Measurements from ENCODE around the gene NRXN3.

The NRXN3 gene

GRCh38 chr14:78714711-78715110 lies 544.5 kb downstream of the NRXN3 start:
- no peak for DNase-seq (ENCODE audit: low spot score)

- no peak for DNase-seq (ENCODE audit: low spot score)
Observed at GRCh38 chr14:78721756-78722480, 551.7 kb downstream of the NRXN3 start.

GRCh38 chr14:78725086-78725485 lies 554.9 kb downstream of the NRXN3 start:
- DNase-seq (ENCODE audit: low spot score) = no peak

DNA sequence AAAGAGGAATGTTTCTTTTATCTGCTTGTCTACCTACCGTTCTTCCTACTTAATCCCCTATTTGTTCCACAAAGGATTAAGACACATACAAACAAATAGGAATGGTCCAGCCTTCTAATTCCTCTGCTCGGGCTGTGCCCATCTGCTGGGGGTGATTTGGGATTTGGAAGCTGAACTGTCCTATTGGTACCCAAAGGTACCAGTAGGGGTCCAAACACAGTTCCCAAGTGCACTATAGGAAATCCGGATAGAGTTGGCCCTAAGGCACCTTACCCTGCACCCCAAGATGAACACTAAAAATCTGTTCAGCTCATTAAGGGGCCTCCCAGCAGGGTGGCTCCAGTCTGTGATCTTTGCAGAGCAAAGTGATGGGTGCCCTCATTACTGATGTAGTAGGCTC lies 566.9 kb downstream of the NRXN3 start:
- no peak for DNase-seq (ENCODE audit: low spot score)

GRCh38 chr14:78737601-78738000 lies 567.4 kb downstream of the NRXN3 start:
- DNase-seq (ENCODE audit: low spot score) = no peak

DNA sequence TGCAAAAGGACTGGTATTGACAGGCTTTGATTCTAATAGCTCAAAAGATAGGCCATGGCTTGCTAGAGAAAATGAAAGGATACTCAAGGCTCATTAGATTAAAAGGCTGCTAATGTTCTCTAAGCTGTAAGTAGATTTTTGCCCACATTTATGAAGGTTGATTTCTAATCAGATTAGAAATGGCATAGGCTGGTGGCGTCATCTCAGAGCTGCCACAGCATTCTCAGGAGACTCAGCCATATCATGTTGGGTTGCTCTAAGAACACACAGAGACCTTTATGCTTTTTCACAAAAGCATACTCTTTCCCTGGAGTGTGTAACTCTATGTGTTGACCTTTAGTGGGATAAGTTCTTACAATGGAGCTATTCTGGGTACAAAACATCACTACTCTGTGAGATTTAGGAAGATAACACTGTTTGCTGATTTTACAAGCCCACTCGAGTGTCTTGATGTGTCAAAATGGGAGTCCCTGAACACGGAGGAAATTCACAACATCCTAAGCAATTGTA lies 576.0 kb downstream of the NRXN3 start:
- no peak for DNase-seq (ENCODE audit: low spot score)

DNA sequence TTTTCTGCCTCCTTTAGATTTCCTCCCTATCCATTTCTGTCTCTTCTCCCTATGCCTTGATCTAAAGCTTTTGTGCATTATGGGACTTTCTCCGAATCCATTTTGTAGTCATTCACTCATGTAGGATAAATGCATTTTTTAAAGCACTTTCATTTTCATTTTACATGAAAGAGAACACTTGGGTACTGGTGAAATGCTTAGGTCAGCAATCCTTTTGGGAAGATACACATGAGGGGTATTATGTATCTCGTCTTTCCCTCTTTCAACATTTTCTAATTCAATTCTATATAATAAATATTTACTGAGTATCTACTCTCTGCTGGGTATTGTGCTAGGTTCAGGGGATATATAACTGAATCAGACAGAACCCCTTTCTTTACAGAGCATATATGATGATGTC lies 577.6 kb downstream of the NRXN3 start:
- no peak for DNase-seq (ENCODE audit: low spot score)

GRCh38 chr14:78752518-78753188 lies 582.5 kb downstream of the NRXN3 start:
- no peak for DNase-seq (ENCODE audit: low spot score)

DNA sequence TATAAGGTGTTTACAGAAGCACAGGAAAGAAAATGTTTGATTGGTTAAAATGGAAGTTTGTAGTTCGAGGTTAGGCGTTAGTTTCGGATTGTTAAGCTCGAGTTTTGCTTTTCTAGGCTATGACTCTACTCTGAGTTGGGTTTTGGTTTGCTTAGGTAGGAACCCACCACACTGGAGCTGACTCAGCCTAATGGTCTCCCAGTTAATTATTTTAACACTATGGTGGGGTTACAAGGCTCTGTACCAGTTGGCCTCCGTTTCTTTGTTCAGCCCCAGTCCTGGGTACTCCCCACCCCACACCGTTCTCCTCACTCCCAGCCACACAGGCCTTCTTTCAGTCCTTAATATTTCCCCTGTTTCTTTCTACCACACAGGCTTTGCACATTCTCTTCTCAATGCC lies 583.9 kb downstream of the NRXN3 start:
- DNase-seq (ENCODE audit: low spot score) = no peak

DNA sequence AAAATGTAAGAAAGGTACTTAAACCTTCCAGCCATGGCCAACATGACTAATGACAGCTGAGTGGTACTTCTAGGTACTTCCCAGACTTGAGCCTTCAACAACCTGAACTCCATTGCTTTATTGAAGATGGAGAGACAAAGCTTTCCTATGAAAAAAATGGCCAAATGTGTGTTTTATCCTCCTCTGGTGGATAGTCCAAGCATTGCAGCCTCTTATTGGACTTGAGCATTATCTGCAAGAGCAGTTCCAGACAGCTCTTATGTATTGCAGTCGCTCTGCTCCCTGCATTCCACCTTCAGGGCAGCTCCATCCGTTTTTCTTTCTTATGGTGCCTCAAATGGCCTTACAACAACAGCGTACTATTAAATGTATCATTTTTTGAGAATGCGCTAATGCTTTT lies 588.2 kb downstream of the NRXN3 start:
- DNase-seq (ENCODE audit: low spot score) = no peak

DNA sequence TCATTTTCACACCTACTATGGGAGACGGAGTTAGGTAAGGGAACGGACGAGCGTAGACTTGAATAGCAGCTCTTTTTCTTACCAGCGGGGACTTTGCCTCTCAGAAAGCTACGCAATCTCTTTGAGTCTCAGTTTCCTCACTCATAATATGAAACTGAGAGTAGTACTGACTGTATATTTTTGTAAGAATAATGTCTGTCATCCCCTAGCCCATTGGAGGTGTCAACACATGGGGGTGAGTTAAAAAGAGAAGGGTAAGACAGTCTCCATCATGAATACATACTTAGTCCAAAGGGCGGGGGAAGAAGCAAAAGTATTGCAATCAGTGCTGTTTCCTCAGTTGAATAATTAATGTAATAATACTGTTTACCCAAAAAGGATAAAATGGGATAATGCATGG lies 592.2 kb downstream of the NRXN3 start:
- no peak for DNase-seq (ENCODE audit: low spot score)

- no peak for DNase-seq (ENCODE audit: low spot score)
Observed at GRCh38 chr14:78763746-78764145, 593.6 kb downstream of the NRXN3 start.

DNA sequence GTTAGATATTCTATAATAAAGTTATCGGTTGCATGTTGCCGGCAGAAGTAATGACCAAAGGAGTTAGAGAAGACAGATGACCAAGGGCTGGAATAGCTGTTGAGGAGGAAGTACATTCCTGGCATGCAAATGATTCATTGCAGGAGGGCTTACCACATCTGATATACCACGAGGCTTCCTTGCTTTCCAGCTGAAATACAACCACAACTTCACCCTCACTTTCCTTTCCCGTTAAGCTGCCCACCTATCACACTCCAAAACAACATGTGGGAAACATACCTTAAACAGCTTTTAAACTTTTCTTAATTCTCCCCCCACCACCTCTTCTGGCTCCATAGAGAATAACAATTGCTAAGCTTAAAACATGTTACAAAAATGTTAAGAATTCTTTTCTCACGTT lies 594.1 kb downstream of the NRXN3 start:
- DNase-seq (ENCODE audit: low spot score) = no peak

DNA sequence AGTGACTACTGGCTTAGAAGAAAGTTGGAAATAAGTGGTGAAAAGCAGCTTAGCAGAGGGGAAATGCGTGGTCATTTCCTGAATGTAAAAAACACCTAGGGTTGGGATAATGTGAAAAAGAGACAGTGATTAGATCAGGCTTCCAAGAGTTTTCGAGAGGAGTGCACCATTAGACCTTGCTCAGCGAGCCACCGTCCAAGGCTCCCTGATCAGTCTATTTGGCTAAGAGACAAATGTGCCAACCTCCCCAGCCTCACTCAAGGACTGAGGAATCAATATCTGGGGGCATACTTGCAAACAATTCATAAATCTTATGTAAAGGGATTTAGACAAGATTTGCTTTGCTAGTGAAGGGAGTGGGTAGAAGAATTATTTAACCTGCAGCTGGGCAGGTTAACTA lies 594.5 kb downstream of the NRXN3 start:
- no peak for DNase-seq (ENCODE audit: low spot score)

- DNase-seq (ENCODE audit: low spot score) = no peak
Observed at GRCh38 chr14:78767436-78767835, 597.3 kb downstream of the NRXN3 start.

DNA sequence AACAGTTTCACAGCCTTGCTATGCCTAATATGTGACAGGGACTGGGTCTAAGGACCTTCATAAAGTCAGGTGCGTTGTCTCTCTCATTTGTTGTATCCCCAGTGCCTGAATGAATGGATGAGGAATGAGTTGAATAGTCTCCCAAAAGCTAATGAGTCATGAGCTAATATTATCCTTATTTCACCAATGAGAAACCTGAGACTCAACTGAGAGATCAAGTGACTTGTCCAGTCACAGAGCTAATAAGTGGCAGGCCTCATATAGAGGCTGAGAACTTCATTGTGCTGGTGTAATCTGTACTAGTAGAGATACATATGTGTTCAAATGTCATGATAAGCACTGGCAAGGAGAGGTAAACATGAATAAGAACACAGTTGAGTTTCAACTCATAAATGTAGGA lies 612.4 kb downstream of the NRXN3 start:
- DNase-seq (ENCODE audit: low spot score) = no peak

DNA sequence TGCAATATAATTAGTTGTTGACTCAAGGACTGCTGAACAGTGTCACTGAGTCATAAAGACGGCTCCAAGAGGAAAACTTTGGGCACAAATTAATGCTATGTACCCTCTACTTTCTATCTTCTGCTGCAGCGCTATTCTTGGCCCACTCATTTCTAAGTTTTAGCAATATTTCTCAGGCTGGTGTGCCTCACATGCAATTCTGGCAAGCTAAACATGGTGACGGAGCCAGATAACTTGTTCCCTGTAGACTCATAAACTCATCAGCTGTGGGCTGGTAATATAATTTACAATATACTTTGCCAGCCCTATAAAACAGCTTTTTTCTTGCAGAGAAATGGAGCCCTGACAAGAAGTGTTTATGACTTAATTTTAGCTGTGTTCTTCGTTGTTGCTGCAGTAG lies 615.1 kb downstream of the NRXN3 start:
- DNase-seq (ENCODE audit: low spot score) = no peak

DNA sequence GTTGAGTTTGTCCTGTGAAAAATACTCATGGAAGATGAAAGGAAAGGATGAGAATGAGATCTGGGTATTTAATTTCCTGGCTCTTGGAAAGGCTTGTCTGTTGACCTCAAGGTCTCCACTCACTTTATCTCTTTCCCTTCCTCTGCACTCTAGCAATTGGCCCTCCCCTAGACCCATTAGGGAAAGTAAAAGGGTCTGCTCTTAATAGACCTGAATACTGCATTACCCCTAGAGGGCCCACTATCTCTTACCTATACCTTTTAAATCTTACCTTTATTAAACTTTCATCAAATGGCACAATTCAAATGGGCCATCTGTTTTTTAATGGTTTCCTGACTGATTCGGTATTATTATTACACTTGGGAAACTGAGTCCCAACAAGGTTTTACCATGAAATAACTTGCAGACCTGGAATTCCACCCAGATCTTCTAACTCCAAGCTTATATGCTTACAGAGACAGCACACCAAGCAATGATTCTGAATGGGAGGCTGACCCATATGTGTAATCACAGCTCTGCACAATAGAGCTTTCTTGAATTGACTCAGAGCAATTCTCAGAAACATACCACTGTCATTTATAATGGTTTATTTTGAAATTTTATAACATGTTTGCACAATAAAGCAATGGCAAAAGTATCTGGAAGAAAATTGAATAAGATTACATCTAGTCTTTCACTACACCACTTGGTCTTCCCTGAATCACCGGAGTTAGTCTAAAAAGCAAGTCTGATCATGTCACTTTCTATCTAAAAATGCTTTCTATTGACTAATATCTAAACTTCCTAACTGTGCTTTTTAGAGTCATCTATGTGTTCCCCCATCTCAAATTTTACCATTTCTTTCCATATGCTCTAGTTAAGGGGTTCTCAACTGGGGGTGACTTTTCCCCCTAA lies 618.5 kb downstream of the NRXN3 start:
- DNase-seq (ENCODE audit: low spot score) = no peak

DNA sequence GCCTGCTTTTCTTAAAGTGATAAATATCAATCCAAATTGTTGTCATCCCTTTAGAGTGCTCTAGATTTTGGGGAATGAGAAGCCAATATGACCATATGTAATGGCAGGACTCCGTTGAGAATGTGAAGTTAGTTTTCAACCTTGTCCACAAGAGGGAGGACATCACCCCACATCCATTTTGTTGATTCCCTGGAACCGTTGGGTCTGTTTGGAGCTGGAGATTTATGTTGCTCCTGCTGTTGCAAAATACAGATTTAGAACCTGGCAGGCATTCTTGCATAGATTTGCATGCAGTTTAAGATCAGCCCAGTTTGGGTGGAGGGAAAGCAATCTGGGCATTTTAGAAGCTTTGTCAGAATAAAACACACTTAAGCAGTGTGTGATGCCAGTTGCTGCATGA lies 620.1 kb downstream of the NRXN3 start:
- no peak for DNase-seq (ENCODE audit: low spot score)

DNA sequence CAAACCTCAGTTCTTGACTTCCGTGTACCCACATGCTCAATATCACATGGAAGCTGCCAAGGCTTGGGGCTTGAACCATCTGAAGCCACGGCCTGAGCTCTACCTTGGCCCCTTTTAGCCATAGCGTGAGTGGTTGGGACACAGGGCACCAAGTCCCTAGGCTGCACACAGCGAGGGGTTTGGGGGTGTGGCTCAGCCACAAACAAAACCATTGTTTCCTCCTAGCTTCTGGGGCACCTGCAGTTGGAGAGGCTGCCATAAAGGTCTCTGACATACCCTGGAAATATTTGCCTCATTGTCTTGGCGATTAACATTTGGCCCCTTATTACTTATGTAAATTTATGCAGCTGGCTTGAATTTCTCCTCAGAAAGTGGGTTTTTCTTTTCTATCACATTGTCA lies 628.6 kb downstream of the NRXN3 start:
- no peak for DNase-seq (ENCODE audit: low spot score)

DNA sequence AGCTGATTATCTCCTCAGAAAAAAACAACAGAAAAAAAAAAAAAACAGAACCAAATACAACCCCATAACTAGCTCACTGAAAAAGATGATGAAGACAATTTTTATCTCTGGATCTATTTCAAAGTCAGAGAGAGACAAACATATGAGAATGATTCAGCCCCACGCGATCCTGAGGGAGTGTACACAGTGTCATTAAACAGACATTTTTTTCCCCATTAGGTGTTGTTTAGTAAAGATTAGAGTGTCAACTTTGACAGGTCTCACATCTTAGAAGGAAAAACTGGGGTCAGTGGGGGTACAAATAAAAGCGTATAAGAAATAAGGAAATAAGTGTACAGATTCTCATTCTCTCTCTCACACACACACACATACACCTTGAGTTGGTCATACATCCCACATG lies 635.4 kb downstream of the NRXN3 start:
- DNase-seq (ENCODE audit: low spot score) = no peak

- no peak for DNase-seq (ENCODE audit: low spot score)
Observed at GRCh38 chr14:78823035-78823434, 652.9 kb downstream of the NRXN3 start.

DNA sequence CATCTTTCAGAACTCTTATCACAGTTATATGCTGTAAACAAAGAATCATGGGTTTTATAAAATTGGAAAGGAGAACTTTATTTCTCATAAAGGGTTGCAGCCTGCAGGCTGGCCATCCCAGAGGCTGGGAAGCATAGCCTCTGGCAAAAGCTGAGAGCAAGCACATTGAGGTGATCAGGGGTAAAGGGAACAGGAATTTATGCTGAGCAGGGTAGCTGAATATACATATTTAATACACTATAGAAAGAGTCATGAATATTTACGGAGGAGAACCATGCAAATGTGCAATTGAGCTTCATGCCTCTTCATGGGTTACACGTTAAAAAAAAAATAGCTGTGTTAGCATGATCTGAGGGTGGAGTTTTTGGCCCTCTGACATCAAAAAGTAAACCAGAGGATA lies 653.3 kb downstream of the NRXN3 start:
- DNase-seq (ENCODE audit: low spot score) = no peak

Data from HuH-7.5 (cell line).